B cell (primary cell): ENCODE data around the gene GSTM5.

Experiments
- CTCF ChIP-seq: fragments of 200-600 bp; IDR thresholded peaks from one replicate; pipeline ENCODE4 v1.8.0; 2022; ENCODE audit warnings: antibody characterized with exemption, mild to moderate bottlenecking
- EZH2 ChIP-seq: IDR thresholded peaks from 2 replicates; pipeline ENCODE4 v1.6.1; 2012; ENCODE audit warnings: borderline replicate concordance, low read depth, mild to moderate bottlenecking, moderate library complexity, low read length; ENCODE audit not compliant: insufficient read depth, poor library complexity, severe bottlenecking

GRCh38 chr1:109668123-109668775, 43.8 kb upstream of the GSTM5 start:
- no peak for TF ChIP-seq EZH2
- no peak for TF ChIP-seq CTCF
